Tongue (tissue), 2 donors: ENCODE results near the gene URGCP. TPM values are rescaled to one million over a fixed set of nuclear protein-coding genes. Genes with fewer than 3 reads are reported as not detected.
A peak's percentile ranks its signal among the peaks of the same experiment; 100 is the strongest.
"Not testable (repeated sequence)": the region's sequence is repeated elsewhere in the genome, so short reads cannot be mapped to it uniquely, and the experiment has no call there.

Experiments used
- DNase-seq: peaks from one replicate; pipeline ENCODE4 v3.0.0-alpha.2; 2015
- total RNA-seq: library from RNA; depleted of rRNA; stranded (reverse); fragments of >200 nt; gene quantifications from one replicate; pipeline ENCODE4 v1.2.3, GENCODE V29; 2014

Gene URGCP
- total RNA-seq, 1 donor from 2014 or later, result 32.5 TPM

GRCh38 chr7:43872406-43873110 is 33.8 kb downstream of the URGCP start:
- DNase-seq, result peak; percentile 42

- no peak for DNase-seq
Measured at GRCh38 chr7:43871064-43871463, 35.3 kb downstream of the URGCP start.

DNA sequence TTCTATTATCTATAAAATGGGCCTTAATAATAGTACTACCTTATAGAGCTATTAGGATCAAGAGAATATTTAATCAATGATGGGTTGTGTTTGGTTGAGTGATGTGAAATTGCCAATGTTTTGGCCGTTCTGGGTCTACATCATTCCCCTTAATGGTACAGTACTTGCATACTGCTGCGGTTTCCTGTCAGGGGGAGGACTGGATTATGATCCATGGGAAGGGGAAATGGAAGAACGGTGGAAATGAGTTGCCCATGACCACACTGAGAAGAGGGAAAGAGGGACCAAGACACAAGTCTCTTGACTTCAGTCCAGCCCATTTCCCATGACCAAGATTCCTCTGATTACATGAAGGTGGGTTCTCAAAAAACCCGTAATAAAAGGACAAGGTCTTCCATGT is 36.1 kb downstream of the URGCP start:
- DNase-seq, result no peak

GRCh38 chr7:43869867-43870240 is 36.5 kb downstream of the URGCP start:
- no peak for DNase-seq

DNA sequence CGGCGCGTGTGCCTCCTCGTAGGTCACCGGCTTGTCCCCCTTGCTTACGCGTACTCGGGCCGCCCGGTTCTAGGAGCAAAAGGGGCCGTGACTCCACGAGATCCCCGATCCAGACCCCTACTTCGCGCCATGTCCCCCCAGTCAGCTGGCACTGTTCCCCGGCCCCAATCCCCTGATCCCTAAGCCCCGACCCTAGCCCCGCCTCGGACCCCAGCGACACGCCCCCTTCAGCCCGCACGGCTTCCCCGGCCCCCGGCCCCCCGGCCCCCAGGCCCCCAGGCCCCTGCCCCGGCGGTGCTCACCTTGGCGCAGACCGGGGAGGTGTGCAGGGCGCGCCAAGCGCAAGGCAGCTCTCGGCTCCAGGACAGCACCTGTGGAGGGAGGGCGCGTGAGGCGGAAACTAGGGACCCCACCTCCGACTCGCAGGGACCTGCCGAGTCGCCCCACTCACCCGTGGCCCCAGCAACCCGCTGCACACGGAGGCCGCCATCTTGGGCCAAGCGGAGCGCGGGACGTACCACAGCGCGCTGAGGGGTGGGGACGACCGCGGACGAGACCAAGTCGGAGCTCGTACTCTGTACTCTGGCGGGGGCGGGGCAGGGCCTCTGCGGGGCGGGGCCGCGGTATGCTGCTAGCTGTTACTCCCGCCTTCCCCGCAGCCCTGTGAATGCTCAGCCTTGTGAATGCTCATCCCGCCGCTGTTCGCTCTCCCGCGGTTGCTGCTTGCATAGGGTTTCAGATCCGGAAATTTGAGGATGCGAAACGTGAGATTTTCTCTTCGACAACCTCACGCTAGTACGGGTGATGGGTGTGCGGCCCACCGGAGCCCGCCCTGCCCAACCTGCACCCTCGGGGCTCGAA is 37.2 kb downstream of the URGCP start, which contains the start of gene MRPS24:
MRPS24 (minus strand) TSS at position 512 of the 861 bp plus-strand sequence; CDS start at position 490, 22 bp downstream.
- DNase-seq, result peak; percentile 98

DNA sequence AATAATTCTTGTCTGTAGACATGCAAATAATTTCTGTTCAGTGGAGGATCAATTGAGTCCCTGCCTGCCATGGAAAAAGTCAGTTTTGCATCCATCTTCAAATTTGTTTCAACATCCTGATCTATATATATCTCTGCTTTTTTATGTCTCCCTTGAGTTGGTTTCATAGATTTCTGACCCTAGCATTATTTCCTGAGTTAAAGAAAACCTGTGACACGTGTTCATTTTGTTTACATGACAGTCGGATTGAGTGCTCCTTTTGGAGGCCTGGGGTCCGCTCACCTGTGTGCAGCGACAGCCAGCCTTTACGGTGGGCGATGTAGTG is 37.8 kb downstream of the URGCP start:
- no peak for DNase-seq

DNA sequence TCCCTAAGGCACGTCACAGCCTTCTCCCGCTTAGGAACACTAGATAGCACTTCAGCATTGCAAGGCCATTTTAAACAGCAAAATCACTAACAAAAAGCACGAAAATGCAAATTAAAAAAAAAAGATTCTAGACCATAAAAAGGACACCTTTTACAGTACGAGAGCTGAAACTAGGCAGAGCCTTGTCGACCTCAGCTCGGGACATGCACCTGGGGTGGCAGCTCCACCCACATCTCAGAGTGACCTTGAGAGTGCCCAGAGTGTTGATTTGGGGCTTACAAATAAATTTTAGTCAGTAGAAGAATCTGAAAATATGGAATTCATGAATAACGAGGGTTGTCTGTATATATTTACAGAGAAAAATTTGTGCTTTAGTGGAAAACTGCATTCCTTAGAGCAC is 38.2 kb downstream of the URGCP start:
- no peak for DNase-seq

- DNase-seq, result no peak
Measured at GRCh38 chr7:43865277-43865676, 41.1 kb downstream of the URGCP start.

- DNase-seq, result no peak
Measured at GRCh38 chr7:43864126-43864525, 42.3 kb downstream of the URGCP start.

DNA sequence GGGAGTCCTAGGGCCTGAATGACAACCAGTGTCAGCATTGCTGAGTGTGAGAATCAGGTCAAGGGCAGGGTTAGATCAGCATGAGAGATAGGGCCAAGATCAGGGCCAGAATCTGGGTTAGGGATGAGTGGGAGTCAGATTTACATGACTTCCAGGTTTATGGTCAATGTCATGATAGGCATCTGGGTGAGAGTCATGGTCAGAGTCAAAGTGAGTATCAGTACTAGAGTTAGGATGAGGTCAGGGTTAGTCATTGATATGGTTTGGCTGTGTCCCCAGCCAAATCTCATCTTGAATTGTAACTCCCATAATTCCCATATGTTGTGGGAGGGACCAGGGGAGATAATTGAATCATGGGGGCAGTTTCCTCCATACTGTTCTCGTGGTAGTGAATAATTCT is 49.4 kb downstream of the URGCP start:
- DNase-seq, result no peak

- DNase-seq, result no peak
Measured at GRCh38 chr7:43856316-43856715, 50.1 kb downstream of the URGCP start.

GRCh38 chr7:43855176-43855575 is 51.2 kb downstream of the URGCP start:
- no peak for DNase-seq

DNA sequence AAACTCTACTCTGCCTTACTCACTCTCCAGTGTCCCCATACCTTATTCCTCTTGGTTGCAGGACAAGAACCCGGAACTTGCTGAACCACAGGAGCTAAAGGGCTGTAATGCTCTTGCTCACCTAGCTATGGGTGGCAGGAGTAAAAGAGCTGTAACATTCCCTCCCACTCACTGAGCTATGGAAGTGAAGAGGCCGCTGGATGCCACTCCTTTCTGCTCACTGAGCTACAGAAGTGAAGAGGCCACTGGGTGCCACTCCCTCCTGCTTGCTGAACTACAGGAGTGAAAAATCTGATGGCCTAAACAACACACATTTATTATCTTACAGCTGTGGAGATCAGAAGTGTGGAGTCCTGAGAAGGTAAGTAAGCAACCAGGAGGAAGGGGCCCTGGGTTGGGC is 54.6 kb downstream of the URGCP start:
- no peak for DNase-seq

DNA sequence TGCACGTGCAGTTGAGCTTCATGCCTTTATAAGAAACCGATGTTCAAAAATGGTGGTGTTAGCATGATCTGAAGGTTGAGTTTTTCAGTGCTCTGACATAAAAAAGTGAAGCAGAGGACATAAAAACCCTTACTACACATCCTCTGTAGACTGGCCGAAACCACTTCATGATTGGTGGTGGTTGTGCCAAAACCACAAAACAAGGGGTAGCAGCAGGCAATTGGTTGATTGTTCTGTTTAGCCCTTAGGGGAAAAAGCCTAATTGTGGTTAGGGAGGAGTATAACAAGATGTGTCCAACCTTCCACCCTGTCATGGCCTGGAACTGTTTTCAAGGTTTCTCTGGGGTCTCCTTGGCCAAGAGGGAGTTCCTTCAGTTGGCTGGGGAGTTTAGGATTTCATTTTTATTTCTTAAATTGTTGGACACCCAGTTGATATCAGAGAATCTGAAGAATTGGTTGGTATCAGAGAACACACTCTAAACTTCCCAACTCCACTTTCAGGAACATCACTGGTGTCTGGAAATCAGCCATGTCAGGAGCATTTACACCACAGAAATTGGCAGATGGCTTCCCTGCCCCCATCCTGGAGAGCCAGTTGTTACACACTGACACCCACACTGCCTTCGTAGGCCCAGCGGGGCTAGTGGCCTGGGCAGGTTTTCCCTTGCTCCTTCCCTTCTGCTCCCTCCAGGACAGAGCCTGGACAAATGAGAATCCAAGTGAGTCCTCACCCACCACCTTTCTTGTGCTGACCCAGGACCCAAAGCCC is 55.9 kb downstream of the URGCP start:
- DNase-seq, result no peak

- DNase-seq, result no peak
Measured at GRCh38 chr7:43849047-43849446, 57.3 kb downstream of the URGCP start.

DNA sequence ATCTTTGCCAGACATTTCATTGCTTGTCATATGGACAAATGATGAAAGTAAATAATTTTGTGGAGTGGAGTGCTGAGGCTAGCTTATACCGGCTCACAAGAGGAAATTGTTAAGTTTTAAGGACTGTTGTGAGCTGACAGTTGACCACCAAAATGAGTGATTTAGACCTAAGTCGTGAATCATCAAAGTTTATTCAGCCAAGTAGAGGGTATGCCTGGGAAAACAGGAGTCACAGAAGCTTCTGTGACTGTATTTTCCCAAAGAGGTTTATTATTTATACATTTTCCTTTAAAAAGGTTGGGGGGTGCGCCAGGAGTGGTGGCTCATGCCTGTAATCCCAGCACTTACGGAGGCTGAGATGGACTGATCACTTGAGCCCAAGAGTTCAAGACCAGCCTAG is 58.9 kb downstream of the URGCP start:
- no peak for DNase-seq

GRCh38 chr7:43844662-43845061 is 61.7 kb downstream of the URGCP start:
- DNase-seq, result no peak

DNA sequence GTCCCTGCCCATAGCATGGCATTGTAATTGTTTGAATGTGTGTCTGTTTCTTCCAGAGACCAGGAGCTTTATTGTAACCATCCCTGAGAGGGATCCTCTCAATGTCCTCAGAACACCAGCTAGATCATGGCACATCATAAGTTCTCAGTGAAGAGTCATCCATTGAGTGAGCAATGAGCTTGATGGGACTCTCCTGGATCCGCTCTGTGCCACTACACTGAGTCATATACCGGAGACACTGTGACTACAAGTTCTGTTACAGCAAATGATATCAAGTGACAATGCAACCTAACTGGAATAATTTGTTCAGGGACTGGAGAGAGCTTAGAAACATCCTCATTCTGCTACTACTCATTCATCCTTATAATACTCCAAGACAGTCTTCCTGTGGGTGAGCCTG is 62.1 kb downstream of the URGCP start:
- DNase-seq, result no peak

GRCh38 chr7:43843296-43843695 is 63.1 kb downstream of the URGCP start:
- DNase-seq, result no peak

- DNase-seq, result no peak
Measured at GRCh38 chr7:43838201-43838658, 68.2 kb downstream of the URGCP start.

DNA sequence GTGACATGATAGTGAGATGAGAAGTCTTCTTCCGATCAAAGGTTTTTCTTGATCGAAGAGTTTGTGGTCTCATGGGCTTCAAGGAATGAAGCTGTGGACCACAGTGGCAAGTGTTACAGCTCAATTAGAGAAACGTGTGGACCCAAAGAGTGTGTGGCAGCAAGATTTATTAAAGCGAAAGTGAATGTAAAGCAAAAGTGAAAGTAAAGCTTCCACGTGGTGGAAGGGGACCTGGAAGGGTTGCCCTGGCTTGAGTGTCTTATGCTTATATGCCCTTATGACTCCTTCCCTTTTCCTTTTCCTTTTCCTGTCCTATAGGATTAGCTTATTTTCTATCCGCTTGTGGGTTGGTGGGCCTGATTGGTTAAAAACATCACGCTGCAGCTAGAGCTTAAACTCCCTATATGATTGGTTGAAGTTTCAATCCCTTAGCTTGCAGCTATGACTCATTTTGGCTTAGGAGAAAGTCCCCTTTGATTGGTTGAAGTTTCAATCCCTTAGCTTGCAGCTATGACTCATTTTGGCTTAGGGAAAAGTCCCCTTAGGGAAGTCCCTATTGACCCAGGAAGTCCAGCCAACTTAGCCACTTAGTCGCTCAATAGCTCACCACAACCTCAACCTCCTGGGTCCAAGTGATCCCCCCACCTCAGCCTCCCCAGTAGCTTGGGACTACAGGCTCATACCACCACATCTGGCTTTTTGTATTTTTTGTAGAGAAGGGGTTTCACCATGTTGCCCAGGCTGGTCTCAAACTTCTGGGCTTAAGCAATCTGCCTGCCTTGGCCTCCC is 71.7 kb downstream of the URGCP start:
- peak; percentile 7 for DNase-seq

- not testable (repeated sequence) for DNase-seq
Measured at GRCh38 chr7:43830917-43831316, 75.5 kb downstream of the URGCP start.
